ENCODE results near the gene DCUN1D2.

Gene DCUN1D2

GRCh38 chr13:113468472-113469201, 21.9 kb downstream of the DCUN1D2 start:
- H3K4me1 Mint-ChIP-seq: peaks cover 11% of the 10 kb centered on the region
- no peaks in the 10 kb centered on the region for H3K9me3 Mint-ChIP-seq
- ATAC-seq (no peak), DNase-seq (ENCODE audit: low spot score in 2 of 2) (no peak)
- no peak overlapping the region for H3K4me3 Mint-ChIP-seq
- peaks cover 42% of the 10 kb centered on the region for H3K36me3 Mint-ChIP-seq
- H3K27ac Mint-ChIP-seq: no peak overlapping the region

GRCh38 chr13:113468029-113468428, 22.5 kb downstream of the DCUN1D2 start:
- Mint-ChIP-seq H3K4me3 (no peak overlapping the region), H3K9me3 (no peaks in the 10 kb centered on the region), H3K27ac (no peak overlapping the region), H3K4me1 (peaks cover 10% of the 10 kb centered on the region), H3K36me3 (peaks cover 38% of the 10 kb centered on the region)
- ATAC-seq (no peak), DNase-seq (ENCODE audit: low spot score in 2 of 2) (no peak)

- ATAC-seq (no peak), DNase-seq (ENCODE audit: low spot score in 2 of 2) (no peak)
- Mint-ChIP-seq H3K4me1 (peaks cover 5% of the 10 kb centered on the region), H3K27ac (no peak overlapping the region), H3K9me3 (no peaks in the 10 kb centered on the region), H3K36me3 (peaks cover 30% of the 10 kb centered on the region), H3K4me3 (no peak overlapping the region)
Measured at GRCh38 chr13:113466383-113466782, 24.1 kb downstream of the DCUN1D2 start.

- no peak overlapping the region for H3K4me3 Mint-ChIP-seq
- no peak overlapping the region for H3K27ac Mint-ChIP-seq
- peak; percentile 34 for ATAC-seq
- DNase-seq (ENCODE audit: low spot score in 2 of 2): no peak
- H3K9me3 Mint-ChIP-seq: no peaks in the 10 kb centered on the region
- no peaks in the 10 kb centered on the region for H3K4me1 Mint-ChIP-seq
- H3K36me3 Mint-ChIP-seq: peaks cover 36% of the 10 kb centered on the region
Measured at GRCh38 chr13:113465300-113465699, 25.2 kb downstream of the DCUN1D2 start.

GRCh38 chr13:113464476-113464875, 26.0 kb downstream of the DCUN1D2 start:
- H3K27ac Mint-ChIP-seq: peak overlapping the region; percentile 12
- peaks cover 41% of the 10 kb centered on the region for H3K36me3 Mint-ChIP-seq
- no peak for DNase-seq (ENCODE audit: low spot score in 2 of 2)
- no peak overlapping the region for H3K4me3 Mint-ChIP-seq
- no peak for ATAC-seq
- no peaks in the 10 kb centered on the region for H3K9me3 Mint-ChIP-seq
- H3K4me1 Mint-ChIP-seq: no peaks in the 10 kb centered on the region

GRCh38 chr13:113461022-113461751, 29.3 kb downstream of the DCUN1D2 start:
- ATAC-seq: no peak
- H3K9me3 Mint-ChIP-seq: no peaks in the 10 kb centered on the region
- H3K4me1 Mint-ChIP-seq: no peaks in the 10 kb centered on the region
- peaks cover 47% of the 10 kb centered on the region for H3K36me3 Mint-ChIP-seq
- H3K4me3 Mint-ChIP-seq: no peak overlapping the region
- H3K27ac Mint-ChIP-seq: no peak overlapping the region
- DNase-seq (ENCODE audit: low spot score in 2 of 2): no peak

- Mint-ChIP-seq H3K4me3 (no peak overlapping the region), H3K36me3 (peaks cover 53% of the 10 kb centered on the region), H3K27ac (no peak overlapping the region), H3K9me3 (no peaks in the 10 kb centered on the region), H3K4me1 (no peaks in the 10 kb centered on the region)
- no peak for ATAC-seq
- no peak for DNase-seq (ENCODE audit: low spot score in 2 of 2)
Measured at GRCh38 chr13:113460599-113460998, 29.9 kb downstream of the DCUN1D2 start.

GRCh38 chr13:113460064-113460555, 30.4 kb downstream of the DCUN1D2 start:
- H3K36me3 Mint-ChIP-seq: peaks cover 58% of the 10 kb centered on the region
- no peak overlapping the region for H3K27ac Mint-ChIP-seq
- no peaks in the 10 kb centered on the region for H3K4me1 Mint-ChIP-seq
- H3K4me3 Mint-ChIP-seq: no peak overlapping the region
- DNase-seq (ENCODE audit: low spot score in 2 of 2): no peak
- H3K9me3 Mint-ChIP-seq: no peaks in the 10 kb centered on the region
- ATAC-seq: no peak

- no peaks in the 10 kb centered on the region for H3K4me1 Mint-ChIP-seq
- no peak for DNase-seq (ENCODE audit: low spot score in 2 of 2)
- peaks cover 59% of the 10 kb centered on the region for H3K36me3 Mint-ChIP-seq
- H3K9me3 Mint-ChIP-seq: no peaks in the 10 kb centered on the region
- no peak for ATAC-seq
- no peak overlapping the region for H3K27ac Mint-ChIP-seq
- H3K4me3 Mint-ChIP-seq: no peak overlapping the region
Measured at GRCh38 chr13:113458253-113459065, 32.1 kb downstream of the DCUN1D2 start.

- no peak for DNase-seq (ENCODE audit: low spot score in 2 of 2)
- Mint-ChIP-seq H3K9me3 (no peaks in the 10 kb centered on the region), H3K36me3 (peaks cover 63% of the 10 kb centered on the region), H3K4me1 (no peaks in the 10 kb centered on the region), H3K27ac (no peak overlapping the region), H3K4me3 (no peak overlapping the region)
- ATAC-seq: no peak
Measured at GRCh38 chr13:113457510-113457909, 33.0 kb downstream of the DCUN1D2 start.

GRCh38 chr13:113456116-113456702, 34.3 kb downstream of the DCUN1D2 start:
- H3K27ac Mint-ChIP-seq: no peak overlapping the region
- DNase-seq (ENCODE audit: low spot score in 2 of 2): no peak
- H3K4me3 Mint-ChIP-seq: no peak overlapping the region
- no peaks in the 10 kb centered on the region for H3K9me3 Mint-ChIP-seq
- H3K4me1 Mint-ChIP-seq: no peaks in the 10 kb centered on the region
- no peak for ATAC-seq
- peaks cover 56% of the 10 kb centered on the region for H3K36me3 Mint-ChIP-seq

GRCh38 chr13:113455384-113455783, 35.1 kb downstream of the DCUN1D2 start:
- no peaks in the 10 kb centered on the region for H3K4me1 Mint-ChIP-seq
- H3K27ac Mint-ChIP-seq: no peak overlapping the region
- H3K9me3 Mint-ChIP-seq: no peaks in the 10 kb centered on the region
- H3K4me3 Mint-ChIP-seq: no peak overlapping the region
- peaks cover 49% of the 10 kb centered on the region for H3K36me3 Mint-ChIP-seq
- DNase-seq (ENCODE audit: low spot score in 2 of 2): no peak
- ATAC-seq: no peak

GRCh38 chr13:113454936-113455335, 35.6 kb downstream of the DCUN1D2 start:
- no peak for DNase-seq (ENCODE audit: low spot score in 2 of 2)
- Mint-ChIP-seq H3K27ac (no peak overlapping the region), H3K4me1 (no peaks in the 10 kb centered on the region), H3K9me3 (no peaks in the 10 kb centered on the region), H3K36me3 (peaks cover 44% of the 10 kb centered on the region), H3K4me3 (no peak overlapping the region)
- no peak for ATAC-seq

GRCh38 chr13:113452942-113453901, 37.3 kb downstream of the DCUN1D2 start, which contains the start of gene ADPRHL1:
Gene ADPRHL1, minus strand, starts transcription at chr13:113453488. Its CDS starts 51 bp downstream, at chr13:113453437.
- Mint-ChIP-seq H3K36me3 (peaks cover 34% of the 10 kb centered on the region), H3K27ac (no peak within 1 kb of the TSS)
- no peak for ATAC-seq

More at GRCh38 chr13:113452942-113453901, 37.3 kb downstream of the DCUN1D2 start, which contains the start of gene ADPRHL1:
- DNase-seq (ENCODE audit: low spot score in 2 of 2): no peak
- no peaks in the 10 kb centered on the region for H3K4me1 Mint-ChIP-seq
- no peak within 1 kb of the TSS for H3K4me3 Mint-ChIP-seq
- H3K9me3 Mint-ChIP-seq: no peaks in the 10 kb centered on the region
